ENCODE results near the gene RAD51B. TPM values are rescaled to one million over a fixed set of nuclear protein-coding genes. Genes with fewer than 3 reads are reported as not detected.

RAD51B gene
- total and polyA plus RNA-seq, 2 experiments from 2014 or later: 10.1 to 18.0 TPM

DNA sequence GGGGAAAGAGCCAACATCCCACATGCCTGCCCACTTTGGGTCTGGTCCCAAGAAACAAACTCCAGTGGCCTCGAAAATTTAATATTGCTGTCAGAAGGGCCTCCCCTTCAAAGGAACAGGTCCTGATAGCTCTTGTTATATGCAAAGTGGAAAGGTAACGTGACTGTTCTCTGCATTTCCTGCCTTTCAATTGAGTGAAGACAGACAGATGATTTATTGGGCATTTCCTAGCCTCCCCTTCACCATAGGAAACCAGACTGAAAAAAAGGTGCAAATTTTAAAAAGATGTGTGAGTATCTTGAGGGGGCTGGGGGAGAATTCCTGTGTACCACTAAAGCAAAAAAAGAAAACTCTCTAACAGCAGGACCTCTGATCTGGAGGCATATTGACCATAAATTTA is 738.1 kb downstream of the RAD51B start:
- Histone ChIP-seq H4K20me1 (ENCODE audit: insufficient read depth, poor library complexity, severe bottlenecking) (no peaks in the 10 kb centered on the region), H2AFZ (no peak overlapping the region), H3K27ac (no peak overlapping the region), H3K9me2 (replicated peaks; ENCODE audit: insufficient read depth) (no peaks in the 10 kb centered on the region), H3K9me3 (ENCODE audit: low read depth) (no peaks in the 10 kb centered on the region), H3K36me3 (replicated peaks; ENCODE audit: insufficient read depth, low read depth) (no peaks in the 10 kb centered on the region), H3K4me1 (ENCODE audit: insufficient read depth) (peaks cover 5% of the 10 kb centered on the region), H3K27me3 (no peaks in the 10 kb centered on the region), H3K79me2 (no peaks in the 10 kb centered on the region), H3K4me2 (no peak overlapping the region), H3K4me3 (no peak overlapping the region)
- TF ChIP-seq EZH2phosphoT487 (IDR thresholded peaks at IDR 0.05; ENCODE audit: low read depth, severe bottlenecking, unreplicated experiment) (no peak), EZH2 (IDR thresholded peaks at IDR 0.05; ENCODE audit: borderline replicate concordance) (no peak), CTCF (IDR thresholded peaks at IDR 0.05; ENCODE audit: poor library complexity) (no peak)
- 82% methylated on average over 2 of the region's 2 CpGs for WGBS (ENCODE audit: low lambda C conversion rate, missing lambda C conversion rate)
- DNase-seq (ENCODE audit: low spot score): no peak

- Histone ChIP-seq H3K27ac (no peak overlapping the region), H3K4me1 (ENCODE audit: insufficient read depth) (peaks cover 9% of the 10 kb centered on the region), H3K79me2 (no peaks in the 10 kb centered on the region), H3K4me2 (no peak overlapping the region), H3K27me3 (no peaks in the 10 kb centered on the region), H3K4me3 (no peak overlapping the region), H3K9me2 (replicated peaks; ENCODE audit: insufficient read depth) (no peaks in the 10 kb centered on the region), H4K20me1 (ENCODE audit: insufficient read depth, poor library complexity, severe bottlenecking) (no peaks in the 10 kb centered on the region), H3K9me3 (ENCODE audit: low read depth) (no peaks in the 10 kb centered on the region), H3K36me3 (replicated peaks; ENCODE audit: insufficient read depth, low read depth) (no peaks in the 10 kb centered on the region), H2AFZ (no peak overlapping the region)
- DNase-seq (ENCODE audit: low spot score): no peak
- TF ChIP-seq CTCF (IDR thresholded peaks at IDR 0.05; ENCODE audit: poor library complexity): no peak
- 95% methylated on average over 11 of the region's 11 CpGs for WGBS (ENCODE audit: low lambda C conversion rate, missing lambda C conversion rate)
Measured at GRCh38 chr14:68558096-68558495, 738.5 kb downstream of the RAD51B start.

- Histone ChIP-seq H3K9me2 (replicated peaks; ENCODE audit: insufficient read depth) (no peaks in the 10 kb centered on the region), H3K4me1 (ENCODE audit: insufficient read depth) (peaks cover 27% of the 10 kb centered on the region), H3K4me3 (no peak overlapping the region), H3K27ac (no peak overlapping the region), H3K79me2 (no peaks in the 10 kb centered on the region), H4K20me1 (ENCODE audit: insufficient read depth, poor library complexity, severe bottlenecking) (no peaks in the 10 kb centered on the region), H3K27me3 (no peaks in the 10 kb centered on the region), H3K4me2 (no peak overlapping the region), H3K9me3 (ENCODE audit: low read depth) (no peaks in the 10 kb centered on the region), H3K36me3 (replicated peaks; ENCODE audit: insufficient read depth, low read depth) (no peaks in the 10 kb centered on the region), H2AFZ (no peak overlapping the region)
- 95% methylated on average over 5 of the region's 5 CpGs for WGBS (ENCODE audit: low lambda C conversion rate, missing lambda C conversion rate)
- DNase-seq (ENCODE audit: low spot score): no peak
- TF ChIP-seq EZH2phosphoT487 (IDR thresholded peaks at IDR 0.05; ENCODE audit: low read depth, severe bottlenecking, unreplicated experiment) (no peak), EZH2 (IDR thresholded peaks at IDR 0.05; ENCODE audit: borderline replicate concordance) (no peak), CTCF (IDR thresholded peaks at IDR 0.05; ENCODE audit: poor library complexity) (no peak)
Measured at GRCh38 chr14:68559949-68560348, 740.4 kb downstream of the RAD51B start.

DNA sequence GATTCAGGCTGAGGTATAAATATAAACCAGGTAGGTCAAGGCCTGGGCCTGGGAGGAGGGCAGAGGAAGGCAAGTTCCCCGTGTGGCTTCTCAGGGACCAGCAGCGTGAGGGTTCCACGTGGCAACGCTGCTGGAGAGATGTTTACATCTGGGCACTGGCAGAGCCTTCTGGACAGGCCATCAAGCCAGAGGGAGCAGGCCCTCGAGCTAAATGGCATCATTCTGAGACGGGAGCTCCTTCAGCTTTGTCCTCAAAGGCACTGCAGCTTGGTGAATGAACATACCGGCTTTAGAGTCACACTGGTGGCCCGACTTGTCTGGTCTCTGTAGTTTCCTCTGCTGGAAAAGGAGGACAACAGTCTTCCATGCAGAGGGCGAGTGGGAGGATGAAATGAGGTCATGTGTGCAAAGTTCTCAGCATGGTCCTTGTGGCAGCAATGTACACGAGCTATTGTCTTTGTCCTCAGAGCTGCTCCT is 742.0 kb downstream of the RAD51B start:
- no peaks in the 10 kb centered on the region for H3K79me2 ChIP-seq
- DNase-seq (ENCODE audit: low spot score): no peak
- no peak for TF ChIP-seq EZH2 (IDR thresholded peaks at IDR 0.05; ENCODE audit: borderline replicate concordance)
- TF ChIP-seq EZH2phosphoT487 (IDR thresholded peaks at IDR 0.05; ENCODE audit: low read depth, severe bottlenecking, unreplicated experiment): no peak
- no peak for TF ChIP-seq CTCF (IDR thresholded peaks at IDR 0.05; ENCODE audit: poor library complexity)
- no peaks in the 10 kb centered on the region for H3K36me3 ChIP-seq (replicated peaks; ENCODE audit: insufficient read depth, low read depth)
- no peaks in the 10 kb centered on the region for H3K9me3 ChIP-seq (ENCODE audit: low read depth)
- H3K4me2 ChIP-seq: no peak overlapping the region
- no peaks in the 10 kb centered on the region for H4K20me1 ChIP-seq (ENCODE audit: insufficient read depth, poor library complexity, severe bottlenecking)
- no peak overlapping the region for H3K4me3 ChIP-seq
- no peaks in the 10 kb centered on the region for H3K27me3 ChIP-seq
- 85% methylated on average over 9 of the region's 10 CpGs for WGBS (ENCODE audit: low lambda C conversion rate, missing lambda C conversion rate)
- no peak overlapping the region for H2AFZ ChIP-seq
- peaks cover 43% of the 10 kb centered on the region for H3K4me1 ChIP-seq (ENCODE audit: insufficient read depth)
- H3K27ac ChIP-seq: no peak overlapping the region
- no peaks in the 10 kb centered on the region for H3K9me2 ChIP-seq (replicated peaks; ENCODE audit: insufficient read depth)

All from hepatocyte (in vitro differentiated cells).